Activated T-cell treated with anti-CD3 and anti-CD28 coated beads for 4 hours (primary cell): ENCODE results near the gene CD82.

Source experiments
- DNase-seq: peaks from one replicate; pipeline ENCODE4 v3.0.0-alpha.2; 2020

The CD82 gene

GRCh38 chr11:44561964-44562734 lies 3.3 kb upstream of the CD82 start:
- DNase-seq: no peak

GRCh38 chr11:44562845-44563460 lies 2.5 kb upstream of the CD82 start:
- DNase-seq: no peak

GRCh38 chr11:44563711-44564110 lies 1.8 kb upstream of the CD82 start:
- no peak for DNase-seq

- DNase-seq: no peak
These were observed 1.3 kb upstream of the CD82 start for GRCh38 chr11:44564166-44564565.

GRCh38 chr11:44564670-44565210 lies 723 bp upstream of the CD82 start:
- no peak for DNase-seq

- no peak for DNase-seq
These were observed 788 bp downstream of the CD82 start for GRCh38 chr11:44565953-44566949.

- peak; percentile 50 for DNase-seq
These were observed 1.8 kb downstream of the CD82 start for GRCh38 chr11:44566952-44567875.

GRCh38 chr11:44567876-44568256 lies 2.4 kb downstream of the CD82 start:
- no peak for DNase-seq

GRCh38 chr11:44568331-44568657 lies 2.8 kb downstream of the CD82 start:
- DNase-seq: no peak

GRCh38 chr11:44568658-44569473 lies 3.4 kb downstream of the CD82 start:
- peak; percentile 87 for DNase-seq

- no peak for DNase-seq
These were observed 5.1 kb downstream of the CD82 start for GRCh38 chr11:44570411-44571155.

- no peak for DNase-seq
These were observed 6.4 kb downstream of the CD82 start for GRCh38 chr11:44571871-44572270.

- no peak for DNase-seq
These were observed 7.0 kb downstream of the CD82 start for GRCh38 chr11:44572436-44572835.

GRCh38 chr11:44572884-44573283 lies 7.4 kb downstream of the CD82 start:
- peak; percentile 23 for DNase-seq

GRCh38 chr11:44573333-44573732 lies 7.9 kb downstream of the CD82 start:
- no peak for DNase-seq

GRCh38 chr11:44574610-44575287 lies 9.3 kb downstream of the CD82 start:
- peak; percentile 35 for DNase-seq

GRCh38 chr11:44575288-44575672 lies 9.8 kb downstream of the CD82 start:
- DNase-seq: peak; percentile 51

- no peak for DNase-seq
These were observed 10.5 kb downstream of the CD82 start for GRCh38 chr11:44575962-44576361.

- no peak for DNase-seq
These were observed 11.2 kb downstream of the CD82 start for GRCh38 chr11:44576656-44577055.
